ENCODE data around the gene GSTM2.

GSTM2 gene

GRCh38 chr1:109667452-109668122, at the start of gene GSTM2:
GSTM2 (plus strand) TSS chr1:109668057; CDS start chr1:109668116, 59 bp downstream.
- DNase-seq (ENCODE audit: low read depth): peak; percentile 68

GRCh38 chr1:109618661-109619575, 48.9 kb upstream of the GSTM2 start:
- no peak for DNase-seq (ENCODE audit: low read depth)

GRCh38 chr1:109619576-109620400, 48.1 kb upstream of the GSTM2 start, which contains the start of the genes AMPD2 and GNAT2:
AMPD2 (plus strand) TSS chr1:109619837; CDS start chr1:109621176, 1,339 bp downstream.
GNAT2 (minus strand) TSS chr1:109619616; CDS start chr1:109612870, 6,746 bp downstream.
- peak; percentile 58 for DNase-seq (ENCODE audit: low read depth)

GRCh38 chr1:109620401-109620791, 47.5 kb upstream of the GSTM2 start:
- no peak for DNase-seq (ENCODE audit: low read depth)

GRCh38 chr1:109620841-109621286, 47.0 kb upstream of the GSTM2 start:
- DNase-seq (ENCODE audit: low read depth): peak; percentile 94

- DNase-seq (ENCODE audit: low read depth): no peak
These were observed 46.3 kb upstream of the GSTM2 start for GRCh38 chr1:109621379-109622136.

- no peak for DNase-seq (ENCODE audit: low read depth)
These were observed 45.5 kb upstream of the GSTM2 start for GRCh38 chr1:109622137-109622892.

GRCh38 chr1:109622895-109623294, 45.0 kb upstream of the GSTM2 start:
- no peak for DNase-seq (ENCODE audit: low read depth)

- DNase-seq (ENCODE audit: low read depth): no peak
These were observed 44.2 kb upstream of the GSTM2 start for GRCh38 chr1:109623601-109624161.

- DNase-seq (ENCODE audit: low read depth): no peak
These were observed 43.5 kb upstream of the GSTM2 start for GRCh38 chr1:109624201-109625010.

- DNase-seq (ENCODE audit: low read depth): no peak
These were observed 42.7 kb upstream of the GSTM2 start for GRCh38 chr1:109625176-109625575.

- no peak for DNase-seq (ENCODE audit: low read depth)
These were observed 42.0 kb upstream of the GSTM2 start for GRCh38 chr1:109625601-109626560.

- DNase-seq (ENCODE audit: low read depth): no peak
These were observed 41.0 kb upstream of the GSTM2 start for GRCh38 chr1:109626682-109627408.

- no peak for DNase-seq (ENCODE audit: low read depth)
These were observed 40.0 kb upstream of the GSTM2 start for GRCh38 chr1:109627692-109628399.

GRCh38 chr1:109628540-109629321, 39.1 kb upstream of the GSTM2 start:
- no peak for DNase-seq (ENCODE audit: low read depth)
